HG03280 (cell line): Measurements from ENCODE around the gene DISC1.

Experiments used
- ATAC-seq: cut with Tn5 transposase; IDR thresholded peaks from one replicate; pipeline ENCODE4 v1.9.1; 2021; ENCODE audit warnings: mild to moderate bottlenecking, moderate library complexity; ENCODE audit not compliant: unreplicated experiment

Gene DISC1

DNA sequence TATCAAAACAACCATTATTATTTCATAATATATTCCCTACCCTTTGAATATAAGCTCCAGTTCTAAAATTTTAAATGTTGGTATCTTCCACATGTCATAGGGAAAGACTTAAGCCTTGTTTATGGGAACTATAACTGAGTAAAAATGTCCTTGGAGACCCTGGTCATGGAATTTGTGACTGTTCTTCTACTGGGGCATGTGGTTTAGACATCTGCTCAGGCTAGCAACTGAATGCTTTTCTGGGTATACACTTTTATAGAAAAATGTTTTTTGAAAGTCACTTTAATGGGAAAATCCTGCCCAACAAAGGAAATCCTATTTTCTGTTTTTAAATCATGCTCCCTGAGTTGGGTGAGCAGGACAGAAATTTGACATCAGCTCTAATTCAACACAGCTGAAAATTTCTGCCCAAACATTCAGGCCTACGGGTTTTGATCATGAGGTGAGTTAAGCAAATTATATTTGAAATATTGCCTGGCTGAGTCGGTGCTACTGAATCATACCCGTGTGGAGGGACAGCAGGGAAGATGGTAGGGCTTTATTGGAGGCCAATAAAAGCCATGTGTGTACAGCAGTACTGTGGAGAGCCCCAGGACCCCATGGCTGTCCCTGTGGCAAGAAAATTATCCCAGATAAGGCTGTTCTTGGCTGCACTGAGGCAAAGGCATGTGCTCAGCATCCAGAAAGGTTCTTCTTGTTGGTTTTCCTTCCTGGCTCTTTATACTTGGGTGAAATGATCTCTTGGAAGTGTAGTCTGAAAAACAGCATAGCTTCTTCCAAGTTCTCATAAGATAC, 391.8 kb downstream of the DISC1 start:
- ATAC-seq = no peak

GRCh38 chr1:232019026-232019340, 392.4 kb downstream of the DISC1 start:
- no peak for ATAC-seq

- no peak for ATAC-seq
Observed at GRCh38 chr1:232020352-232020751, 393.8 kb downstream of the DISC1 start.

DNA sequence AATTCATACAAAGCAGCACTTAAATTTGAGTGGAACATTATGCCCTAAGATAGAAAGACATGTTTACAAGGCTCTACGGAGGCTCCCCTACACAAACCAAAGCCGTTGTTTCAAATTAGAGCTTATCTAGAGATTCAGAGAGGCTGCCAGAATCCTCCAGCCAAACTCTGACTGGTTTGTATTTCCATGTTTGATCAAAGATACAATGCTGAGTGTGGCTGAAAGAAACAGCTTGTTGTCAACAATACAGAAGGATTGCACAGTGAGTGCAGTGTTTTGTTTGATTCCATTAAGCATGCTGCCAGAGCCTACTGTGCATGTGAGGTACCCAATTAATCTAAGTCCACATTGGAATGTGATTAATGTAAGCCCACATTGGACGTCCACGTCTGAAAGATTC, 402.7 kb downstream of the DISC1 start:
- ATAC-seq = no peak

DNA sequence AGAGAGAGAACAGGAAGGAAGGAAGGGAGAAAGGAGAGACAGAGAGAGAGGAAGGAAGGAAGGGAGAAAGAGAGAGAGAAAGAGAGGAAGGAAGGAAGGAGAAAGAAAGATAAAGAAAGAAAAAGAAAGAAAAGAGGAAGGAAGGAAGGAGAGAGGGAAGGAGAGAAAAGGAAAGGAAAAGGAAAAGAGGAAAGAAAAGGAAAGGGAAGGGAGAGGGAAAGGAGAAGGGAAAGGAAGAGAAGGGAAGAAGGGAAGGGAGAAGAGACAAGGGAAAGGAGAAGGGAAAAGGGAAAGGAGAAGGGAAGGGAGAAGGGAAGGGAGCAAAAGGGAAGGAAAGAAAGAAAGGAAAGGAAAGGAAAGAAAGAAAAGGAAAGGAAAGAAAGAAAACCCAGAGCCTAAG, 404.6 kb downstream of the DISC1 start:
- no peak for ATAC-seq

DNA sequence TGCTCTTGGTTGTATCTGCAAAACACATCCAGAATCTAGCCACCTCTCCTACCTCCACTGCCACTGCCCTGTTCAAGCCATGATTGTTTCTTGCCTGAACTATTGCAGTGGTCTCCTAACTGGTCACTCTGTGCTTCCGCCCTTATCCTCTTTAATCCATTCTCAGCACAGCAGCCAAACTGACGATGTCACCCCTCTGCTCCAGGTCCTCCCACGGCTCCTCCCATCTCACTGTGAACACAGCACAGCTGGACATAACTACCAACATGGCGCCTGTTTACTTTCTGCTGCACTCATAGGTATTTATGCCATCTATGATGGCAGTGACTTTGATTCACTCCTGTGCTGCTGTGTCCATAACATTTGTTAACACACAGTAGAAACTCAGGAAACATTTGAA, 406.7 kb downstream of the DISC1 start:
- no peak for ATAC-seq

DNA sequence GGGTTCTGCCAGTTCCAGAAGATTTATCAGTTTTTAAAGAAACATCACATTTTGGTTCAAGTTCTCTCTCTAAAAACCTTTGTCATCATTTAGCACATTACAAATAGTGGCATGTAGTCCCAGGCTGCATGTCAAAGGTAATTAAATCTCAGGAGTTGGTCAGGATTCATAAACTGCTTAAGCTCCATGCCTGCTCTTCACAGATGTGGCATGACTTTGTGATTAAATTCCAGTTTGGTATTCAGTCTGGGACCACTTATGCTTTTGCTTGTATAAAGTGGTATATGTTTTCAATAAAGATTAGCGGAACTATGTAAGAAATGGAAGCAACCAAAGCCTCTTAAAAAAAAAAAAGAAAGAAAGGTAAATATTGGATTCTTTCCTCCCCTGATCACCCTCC, 408.0 kb downstream of the DISC1 start:
- no peak for ATAC-seq

- no peak for ATAC-seq
Observed at GRCh38 chr1:232036181-232036933, 409.8 kb downstream of the DISC1 start.

- no peak for ATAC-seq
Observed at GRCh38 chr1:232037774-232038388, 411.3 kb downstream of the DISC1 start.

DNA sequence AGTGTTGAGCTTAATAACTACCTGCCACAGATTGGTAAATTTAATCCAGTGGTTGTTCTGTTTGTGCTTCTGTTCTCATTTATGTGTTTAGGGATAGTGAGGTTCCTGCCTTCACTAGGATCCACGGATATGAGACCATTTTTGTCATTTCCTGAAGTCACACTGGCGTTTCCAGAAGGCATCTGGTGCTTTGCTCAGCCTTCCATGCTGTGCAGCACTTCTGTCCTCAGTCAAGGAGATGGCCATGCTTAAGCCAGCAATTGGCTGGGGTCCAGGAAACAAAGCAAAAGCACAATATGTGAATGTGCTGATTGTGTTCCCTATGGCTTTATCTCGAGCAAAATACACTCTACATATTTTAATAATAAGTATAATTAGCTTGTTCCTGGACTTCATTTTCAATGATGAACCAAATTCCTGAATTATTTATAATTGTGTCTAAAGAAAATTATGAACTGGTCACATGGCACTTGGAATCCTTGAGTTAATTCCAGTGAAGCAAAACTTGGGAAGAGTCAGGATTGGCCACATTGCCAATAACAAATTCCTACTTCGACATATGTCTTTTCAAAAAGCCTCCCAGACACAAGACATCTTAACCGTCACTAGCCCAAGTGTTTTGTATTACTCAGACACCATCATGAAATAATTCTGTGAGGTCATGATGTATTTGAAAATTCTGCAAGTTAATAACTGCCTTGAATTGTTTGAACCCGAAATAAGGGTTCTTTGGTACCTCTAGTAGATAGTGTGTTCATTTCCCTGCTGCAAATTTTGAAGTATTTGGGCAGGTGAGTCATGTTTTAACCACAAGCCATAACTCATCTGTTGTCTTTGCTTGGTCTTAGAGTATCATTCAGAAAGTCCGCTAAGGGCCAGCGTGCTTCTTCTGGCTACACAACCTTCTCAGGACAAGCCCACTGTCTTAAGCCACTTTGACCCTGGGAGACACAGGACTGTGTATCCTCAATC, 412.4 kb downstream of the DISC1 start:
- ATAC-seq = no peak

- no peak for ATAC-seq
Observed at GRCh38 chr1:232040260-232040659, 413.7 kb downstream of the DISC1 start.

DNA sequence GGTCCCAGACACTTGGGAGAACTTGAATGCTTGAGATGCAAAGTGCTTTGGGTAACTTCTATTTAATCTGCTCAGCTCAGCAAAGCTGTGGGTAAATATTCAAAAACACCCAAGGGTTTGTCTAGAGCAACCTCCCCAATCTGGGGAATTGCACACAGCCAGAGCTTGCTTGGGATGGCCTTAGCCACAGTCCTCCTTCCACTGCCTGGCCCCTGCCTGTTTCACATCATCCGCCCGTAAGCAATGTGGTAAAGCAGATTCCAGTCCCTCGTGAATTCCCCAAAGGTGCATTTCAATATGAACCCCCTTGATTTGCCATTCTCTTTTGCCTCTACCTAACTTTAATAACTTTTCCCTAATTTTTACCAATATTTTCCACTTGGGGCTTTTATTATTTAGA, 418.1 kb downstream of the DISC1 start:
- ATAC-seq = no peak

- no peak for ATAC-seq
Observed at GRCh38 chr1:232045139-232045994, 418.8 kb downstream of the DISC1 start.

GRCh38 chr1:232046451-232047306, 420.1 kb downstream of the DISC1 start:
- no peak for ATAC-seq

DNA sequence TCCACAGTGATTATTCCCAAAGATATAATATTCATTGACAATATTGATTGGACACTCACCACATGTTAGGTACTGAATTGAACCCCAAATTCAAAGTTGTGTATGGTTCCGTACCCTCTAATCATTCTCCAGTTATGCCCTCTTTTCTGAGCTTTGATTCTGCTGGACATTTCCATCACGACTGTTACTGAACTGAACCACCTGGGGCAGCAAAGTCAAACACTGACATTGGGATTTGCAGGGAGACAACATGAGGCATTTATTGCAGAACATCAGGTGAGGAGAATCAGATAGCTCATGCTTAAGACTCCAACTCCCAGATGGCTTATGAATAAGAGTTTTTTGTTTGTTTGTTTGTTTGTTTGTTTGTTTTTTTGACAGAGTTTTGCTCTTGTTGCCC, 420.9 kb downstream of the DISC1 start:
- ATAC-seq = no peak

DNA sequence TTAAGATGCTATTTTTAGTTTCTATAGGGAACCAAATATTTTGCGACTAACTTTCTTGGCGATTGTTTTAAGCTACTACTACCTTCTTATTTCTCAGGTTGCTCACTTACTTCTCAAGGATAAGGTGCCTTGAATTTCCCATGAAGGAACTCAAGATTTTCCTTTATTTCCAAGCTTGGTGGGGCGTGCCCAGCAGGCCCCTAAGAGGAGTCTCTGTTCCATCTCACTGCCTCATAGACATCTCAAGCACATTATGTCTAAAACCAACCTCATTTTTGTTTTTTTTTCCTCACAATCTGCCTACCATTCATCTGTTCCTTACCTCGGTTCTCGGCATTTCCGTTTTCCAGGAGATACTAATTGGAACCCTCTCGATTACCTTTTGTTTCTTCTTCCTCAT, 421.9 kb downstream of the DISC1 start:
- no peak for ATAC-seq

GRCh38 chr1:232049335-232049734, 422.7 kb downstream of the DISC1 start:
- ATAC-seq = no peak

- no peak for ATAC-seq
Observed at GRCh38 chr1:232057217-232057895, 430.8 kb downstream of the DISC1 start.

DNA sequence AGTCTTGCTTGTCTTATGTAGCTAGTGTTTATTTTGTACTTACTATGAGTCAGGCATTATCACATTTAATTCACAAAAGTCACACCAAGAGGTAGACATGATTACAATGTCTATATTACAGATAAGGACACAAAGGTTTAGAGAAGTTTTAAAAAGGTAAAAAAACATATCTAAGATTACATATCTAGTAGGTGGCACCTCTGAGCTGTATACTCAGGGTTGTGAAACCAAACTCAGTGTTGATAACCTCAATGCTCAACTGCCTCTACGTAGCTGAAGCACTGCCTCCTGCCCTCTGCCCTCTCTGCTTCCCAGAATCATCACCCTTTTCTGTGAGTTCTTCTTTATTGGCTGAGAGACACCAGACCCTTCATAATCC, 431.3 kb downstream of the DISC1 start:
- ATAC-seq = no peak
